Smooth muscle cell of the umbilical artery (primary cell): ENCODE results near the gene KIAA1755. TPM values are rescaled to one million over a fixed set of nuclear protein-coding genes. Genes with fewer than 3 reads are reported as not detected.

Source experiments
- total RNA-seq: library from RNA; depleted of rRNA; stranded (reverse); fragments of >200 nt; gene quantifications from 2 replicates; pipeline ENCODE4 v1.2.3, GENCODE V29; 2014

The KIAA1755 gene
- 0.65 and 1.5 TPM in 2 replicates for total RNA-seq

GRCh38 chr20:38260378-38261053 is at the start of gene KIAA1755:
KIAA1755 (minus strand) TSS chr20:38260735; CDS start chr20:38260500, 235 bp downstream.

DNA sequence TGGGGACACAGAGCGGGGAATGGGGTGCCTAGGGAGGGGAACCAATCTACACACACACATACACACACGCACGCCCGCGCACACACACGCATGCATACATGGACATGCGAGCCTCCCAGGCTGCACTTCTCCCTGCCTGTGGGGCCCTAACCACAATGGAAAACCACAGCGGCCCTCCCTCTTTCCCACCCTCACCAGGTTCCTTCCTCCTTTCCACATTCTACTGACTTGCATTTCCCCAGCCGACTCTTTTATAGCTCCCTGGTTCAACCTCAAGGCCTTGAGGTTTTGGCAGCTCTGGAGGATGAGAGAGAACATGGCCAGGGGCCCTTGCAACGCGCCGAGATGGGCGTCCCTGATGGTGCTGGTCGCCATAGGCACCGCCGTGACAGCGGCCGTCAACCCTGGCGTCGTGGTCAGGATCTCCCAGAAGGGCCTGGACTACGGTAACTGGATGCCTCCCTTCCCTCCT is 43.4 kb upstream of the KIAA1755 start, which contains the start of gene BPI:
Gene BPI, plus strand, starts transcription at position 249 of the 472 bp plus-strand sequence. Its CDS starts 68 bp downstream, at position 317.

GRCh38 chr20:38165089-38165965 is 95.2 kb downstream of the KIAA1755 start, which contains the start of gene TGM2:
TGM2 (minus strand) TSS chr20:38165270; CDS start chr20:38165198, 72 bp downstream.

Other genes starting within 250 kb of the KIAA1755 start
- 15.4 and 23.1 TPM in 2 replicates for gene TTI1, start 227.3 kb downstream of the KIAA1755 start, total RNA-seq
- 29.1 and 29.4 TPM in 2 replicates for gene RPRD1B, start 227.0 kb downstream of the KIAA1755 start, total RNA-seq
- 1,934 and 2,042 TPM in 2 replicates for gene TGM2, start 95.5 kb downstream of the KIAA1755 start, total RNA-seq
- gene BPI, start 43.4 kb upstream of the KIAA1755 start, total RNA-seq = not detected in 2 replicates
- gene LBP, start 85.7 kb upstream of the KIAA1755 start, total RNA-seq = not detected in 2 replicates
- 3.0 and 16.6 TPM in 2 replicates for gene SNHG17, start 174.6 kb upstream of the KIAA1755 start, total RNA-seq
- 33.3 and 38.1 TPM in 2 replicates for gene RALGAPB, start 212.1 kb upstream of the KIAA1755 start, total RNA-seq